HCT116 (cell line): Measurements from ENCODE around the gene UNC80. TPM values are rescaled to one million over a fixed set of nuclear protein-coding genes. Genes with fewer than 3 reads are reported as not detected.

Experiments used
- ATAC-seq: fragments of 200-7000 bp; cut with Tn5 transposase; 2 replicates; pipeline ENCODE4 v1.9.1; 2020; ENCODE audit warnings: mild to moderate bottlenecking, moderate library complexity
- BruUV-seq: library from RNA; stranded (reverse); fragments of 400-500 nt; replicated peaks from 2 replicates; lab custom pipeline; 2021; lab: Mats Ljungman, UMichigan
- CTCF ChIA-PET: fragments of 300-600 bp; sonication (Branson Sonifier 250); formaldehyde crosslinking; loops from one replicate; lab custom pipeline; 2021; ENCODE audit warnings: antibody characterized with exemption; lab: Charles Lee
- POLR2A ChIA-PET: fragments of 300-600, 350-600 bp; sonication (Branson Sonifier 250); formaldehyde crosslinking; loops from one replicate; lab custom pipeline; 2021; ENCODE audit warnings: antibody characterized with exemption; lab: Charles Lee
- RAD21 ChIA-PET, 2 experiments: fragments of 300-600 bp; sonication (Branson Sonifier 250); formaldehyde crosslinking; loops; one replicate each; lab custom pipeline; 2023; ENCODE audit warnings: low total read pairs in 2 of 2; ENCODE audit not compliant: uncharacterized antibody in 2 of 2, unreplicated experiment in 2 of 2, low non-redundant PET in 1 of 2; lab: Charles Lee
- DNase-seq: peaks from one replicate; pipeline ENCODE4 v3.0.0-alpha.2; 2010; ENCODE audit warnings: low read depth, low spot score
- H2AFZ ChIP-seq: fragments of 200-600 bp; shearing (Covaris generic), sonication (generic); 2 replicates; pipeline ENCODE4 v1.6.1; 2017; ENCODE audit warnings: low read depth, mixed run types, mixed read lengths, antibody characterized with exemption, low read length; ENCODE audit not compliant: poor library complexity, severe bottlenecking
- H3K27ac ChIP-seq: 2 replicates; pipeline ENCODE4 v1.5.1; 2012; ENCODE audit warnings: low read depth, low read length
- H3K27me3 ChIP-seq: fragments of 200-600 bp; sonication (generic); 2 replicates; pipeline ENCODE4 v1.6.1; 2016; ENCODE audit warnings: mixed run types, low read length, mixed read lengths; ENCODE audit not compliant: insufficient read depth
- H3K36me3 ChIP-seq, 2 experiments: fragments of 200-500 bp in 1 of 2; fragments of 200-600 bp in 1 of 2; sonication (Bioruptor generic) in 1 of 2; sonication (generic) in 1 of 2; 2 replicates each; pipeline versions ENCODE4 v1.5.1 to v1.6.1; 2014 to 2016; ENCODE audit warnings: low read length in 2 of 2, inconsistent platforms in 1 of 2, mixed read lengths in 1 of 2, mixed run types in 1 of 2; ENCODE audit not compliant: insufficient read depth in 2 of 2, control insufficient read depth in 1 of 2
- H3K4me1 ChIP-seq, 2 experiments: fragments of 200-600 bp in 1 of 2; sonication (generic) in 1 of 2; 2 replicates each; pipeline versions ENCODE4 v1.5.1 to v1.6.1; 2012 to 2017; ENCODE audit warnings: low read length in 2 of 2, inconsistent platforms in 1 of 2, mild to moderate bottlenecking in 1 of 2, mixed read lengths in 1 of 2, mixed run types in 1 of 2, moderate library complexity in 1 of 2; ENCODE audit not compliant: insufficient read depth in 2 of 2, control insufficient read depth in 1 of 2
- H3K4me2 ChIP-seq: fragments of 200-600 bp; sonication (generic); 2 replicates; pipeline ENCODE4 v1.6.1; 2017; ENCODE audit warnings: mixed run types, low read length, mixed read lengths
- H3K4me3 ChIP-seq, 2 experiments: fragments of 200-600 bp in 1 of 2; sonication (generic) in 1 of 2; replicated peaks in 1 of 2; 2 replicates each; pipeline ENCODE4 v1.5.1; 2011 to 2016; ENCODE audit warnings: low read length in 2 of 2, control low read depth in 1 of 2, low read depth in 1 of 2, mild to moderate bottlenecking in 1 of 2, mixed read lengths in 1 of 2, mixed run types in 1 of 2
- H3K79me2 ChIP-seq: fragments of 200-600 bp; sonication (generic); 2 replicates; pipeline ENCODE4 v1.6.1; 2017; ENCODE audit warnings: mild to moderate bottlenecking, mixed run types, low read length, moderate library complexity, mixed read lengths; ENCODE audit not compliant: insufficient read depth
- H3K9ac ChIP-seq: fragments of 200-600 bp; sonication (generic); 2 replicates; pipeline ENCODE4 v1.6.1; 2016; ENCODE audit warnings: low read length, mixed read lengths
- H3K9me2 ChIP-seq: fragments of 200-600 bp; sonication (generic), shearing (Covaris generic); 2 replicates; pipeline ENCODE4 v1.6.1; 2017; ENCODE audit warnings: mixed run types, mild to moderate bottlenecking, moderate library complexity; ENCODE audit not compliant: insufficient read depth
- H3K9me3 ChIP-seq, 2 experiments: fragments of 200-500 bp in 1 of 2; fragments of 200-600 bp in 1 of 2; sonication (Bioruptor generic) in 1 of 2; sonication (generic) in 1 of 2; 2 replicates each; pipeline ENCODE4 v1.6.1; 2014 to 2017; ENCODE audit warnings: low read length in 2 of 2, mixed read lengths in 2 of 2, inconsistent platforms in 1 of 2, low read depth in 1 of 2, mild to moderate bottlenecking in 1 of 2, mixed run types in 1 of 2, moderate library complexity in 1 of 2; ENCODE audit not compliant: control insufficient read depth in 1 of 2, insufficient read depth in 1 of 2
- H4K20me1 ChIP-seq: fragments of 200-600 bp; sonication (generic), shearing (Covaris generic); 2 replicates; pipeline ENCODE4 v1.6.1; 2017; ENCODE audit warnings: mixed run types, mild to moderate bottlenecking, moderate library complexity; ENCODE audit not compliant: insufficient read depth
- ATF3 ChIP-seq: IDR thresholded peaks from 2 replicates; pipeline ENCODE4 v1.6.1; 2012
- CBX3 ChIP-seq: IDR thresholded peaks from 2 replicates; pipeline ENCODE4 v1.6.1; 2012; ENCODE audit warnings: low read depth
- EGR1 ChIP-seq: IDR thresholded peaks from 2 replicates; pipeline ENCODE4 v1.6.1; 2012; ENCODE audit warnings: low read depth
- ELF1 ChIP-seq: IDR thresholded peaks from 2 replicates; pipeline ENCODE4 v1.6.1; 2012; ENCODE audit warnings: low read depth, borderline replicate concordance
- EZH2 ChIP-seq: fragments of 200-600 bp; sonication (generic); IDR thresholded peaks from 2 replicates; pipeline ENCODE4 v1.6.1; 2017; ENCODE audit warnings: antibody characterized with exemption, mixed run types
- FOSL1 ChIP-seq: IDR thresholded peaks from 2 replicates; pipeline ENCODE4 v1.6.1; 2012; ENCODE audit warnings: low read depth
- POLR2AphosphoS5 ChIP-seq: IDR thresholded peaks from 2 replicates; pipeline ENCODE4 v1.6.1; 2011; ENCODE audit warnings: mild to moderate bottlenecking, low read depth, low read length, moderate library complexity
- RAD21 ChIP-seq: IDR thresholded peaks from 2 replicates; pipeline ENCODE4 v1.6.1; 2012; ENCODE audit warnings: low read depth, mild to moderate bottlenecking
- REST ChIP-seq: IDR thresholded peaks from 2 replicates; pipeline ENCODE4 v1.6.1; 2012; ENCODE audit warnings: low read depth
- SIN3A ChIP-seq: IDR thresholded peaks from 2 replicates; pipeline ENCODE4 v1.6.1; 2012; ENCODE audit warnings: low read depth
- SRF ChIP-seq: IDR thresholded peaks from 2 replicates; pipeline ENCODE4 v1.6.1; 2012; ENCODE audit warnings: low read depth
- TCF7L2 ChIP-seq: IDR thresholded peaks from 2 replicates; pipeline ENCODE4 v1.7.0; 2011; ENCODE audit warnings: borderline replicate concordance, inconsistent platforms; ENCODE audit not compliant: insufficient read depth, insufficient read length; ENCODE audit errors: extremely low read depth
- YY1 ChIP-seq: IDR thresholded peaks from 2 replicates; pipeline ENCODE4 v1.6.1; 2011; ENCODE audit warnings: low read length, low read depth, moderate library complexity, mild to moderate bottlenecking; ENCODE audit not compliant: insufficient replicate concordance; ENCODE audit errors: extremely low read depth
- intact Hi-C: fragments of 100-400 bp; cut with micrococcal nuclease; formaldehyde crosslinking; loops from 2 replicates; pipeline ENCODE4 v1.10.0; 2022
- total RNA-seq: library from RNA; stranded (reverse); gene quantifications from one replicate; pipeline ENCODE4 v1.2.1, GENCODE V29; 2021; ENCODE audit not compliant: unreplicated experiment

UNC80 gene
- total RNA-seq, 1 experiment from 2014 or later, result not detected

- ATAC-seq (no peak), DNase-seq (no peak)
- Histone ChIP-seq H3K79me2 (no peaks in the 10 kb centered on the region), H3K9me3 (no peaks in the 10 kb centered on the region), H3K4me1 (no peaks in the 10 kb centered on the region), H3K27ac (no peak overlapping the region), H3K36me3 (no peaks in the 10 kb centered on the region), H3K4me2 (no peak overlapping the region), H2AFZ (no peak overlapping the region), H4K20me1 (no peaks in the 10 kb centered on the region; the same call in 1 of the 2 replicates), H3K27me3 (no peaks in the 10 kb centered on the region), H3K9me2 (no peaks in the 10 kb centered on the region), H3K4me3 (no peak overlapping the region), H3K9ac (no peak overlapping the region)
- BruUV-seq, result no TSS peak
- ChIA-PET POLR2A (no interaction called here), RAD21 (no interaction called here), CTCF (no interaction called here)
- intact Hi-C loops, result no loop called here
- TF ChIP-seq ELF1 (no peak), SIN3A (no peak), CBX3 (no peak), RAD21 (no peak), REST (no peak), FOSL1 (no peak), ATF3 (no peak), EGR1 (no peak), YY1 (no peak), EZH2 (no peak), POLR2AphosphoS5 (no peak), SRF (no peak), TCF7L2 (no peak)
Observed at GRCh38 chr2:209773377-209773776, 1.7 kb downstream of the UNC80 start.
